ENCODE results near the gene EGF.

GRCh38 chr4:109942292-109942926 lies 29.7 kb downstream of the EGF start:
- no peak for TF ChIP-seq POLR2A (IDR thresholded peaks at IDR 0.05)
- TF ChIP-seq, protein P1, sequence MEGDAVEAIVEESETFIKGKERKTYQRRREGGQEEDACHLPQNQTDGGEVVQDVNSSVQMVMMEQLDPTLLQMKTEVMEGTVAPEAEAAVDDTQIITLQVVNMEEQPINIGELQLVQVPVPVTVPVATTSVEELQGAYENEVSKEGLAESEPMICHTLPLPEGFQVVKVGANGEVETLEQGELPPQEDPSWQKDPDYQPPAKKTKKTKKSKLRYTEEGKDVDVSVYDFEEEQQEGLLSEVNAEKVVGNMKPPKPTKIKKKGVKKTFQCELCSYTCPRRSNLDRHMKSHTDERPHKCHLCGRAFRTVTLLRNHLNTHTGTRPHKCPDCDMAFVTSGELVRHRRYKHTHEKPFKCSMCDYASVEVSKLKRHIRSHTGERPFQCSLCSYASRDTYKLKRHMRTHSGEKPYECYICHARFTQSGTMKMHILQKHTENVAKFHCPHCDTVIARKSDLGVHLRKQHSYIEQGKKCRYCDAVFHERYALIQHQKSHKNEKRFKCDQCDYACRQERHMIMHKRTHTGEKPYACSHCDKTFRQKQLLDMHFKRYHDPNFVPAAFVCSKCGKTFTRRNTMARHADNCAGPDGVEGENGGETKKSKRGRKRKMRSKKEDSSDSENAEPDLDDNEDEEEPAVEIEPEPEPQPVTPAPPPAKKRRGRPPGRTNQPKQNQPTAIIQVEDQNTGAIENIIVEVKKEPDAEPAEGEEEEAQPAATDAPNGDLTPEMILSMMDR (IDR thresholded peaks at IDR 0.05): no peak

All from heart left ventricle (tissue), 13 donors.